ENCODE results near the gene NPW. TPM values are rescaled to one million over a fixed set of nuclear protein-coding genes. Genes with fewer than 3 reads are reported as not detected.

Gene NPW
- total and polyA plus RNA-seq, 3 donors from 2014 or later: 3.9 to 8.2 (median 7.3) TPM

DNA sequence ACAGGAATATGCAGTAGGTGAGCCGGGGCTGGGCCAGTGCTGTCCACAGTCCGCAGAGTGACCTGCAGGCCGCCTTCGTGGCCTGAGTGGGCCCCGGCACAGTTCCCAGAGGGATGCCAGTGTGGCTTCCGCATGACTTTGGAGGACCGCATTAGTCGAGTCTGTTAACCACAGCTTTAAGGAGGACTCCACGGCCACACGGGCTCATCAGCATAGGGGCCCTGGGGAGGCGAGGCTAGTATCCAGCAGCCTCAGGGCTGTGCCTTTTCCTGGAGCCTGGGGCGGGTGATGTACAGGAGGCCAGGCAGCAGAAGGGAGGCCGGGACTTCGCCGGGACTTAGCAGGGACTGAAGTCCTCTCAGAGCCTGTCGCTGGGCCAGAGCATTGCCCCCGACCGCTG is 41.4 kb downstream of the NPW start:
- 93 to 94% methylated on average over 3 to 18 of the region's 18 CpGs for WGBS, 2 donors
- intact Hi-C loops (cut with DNase I; ENCODE audit: low total_unique reads): no loop called here
- no peak for DNase-seq
- Histone ChIP-seq H3K4me1 (no peaks in the 10 kb centered on the region), H3K27me3 (no peaks in the 10 kb centered on the region), H3K9me3 (no peaks in the 10 kb centered on the region), H3K27ac (no peak overlapping the region), H3K36me3 (ENCODE audit: low read depth, missing control alignments) (no peaks in the 10 kb centered on the region), H3K4me3 (no peak overlapping the region)
- TF ChIP-seq POLR2A (IDR thresholded peaks at IDR 0.05) (no peak), CTCF (IDR thresholded peaks at IDR 0.05) (no peak)

DNA sequence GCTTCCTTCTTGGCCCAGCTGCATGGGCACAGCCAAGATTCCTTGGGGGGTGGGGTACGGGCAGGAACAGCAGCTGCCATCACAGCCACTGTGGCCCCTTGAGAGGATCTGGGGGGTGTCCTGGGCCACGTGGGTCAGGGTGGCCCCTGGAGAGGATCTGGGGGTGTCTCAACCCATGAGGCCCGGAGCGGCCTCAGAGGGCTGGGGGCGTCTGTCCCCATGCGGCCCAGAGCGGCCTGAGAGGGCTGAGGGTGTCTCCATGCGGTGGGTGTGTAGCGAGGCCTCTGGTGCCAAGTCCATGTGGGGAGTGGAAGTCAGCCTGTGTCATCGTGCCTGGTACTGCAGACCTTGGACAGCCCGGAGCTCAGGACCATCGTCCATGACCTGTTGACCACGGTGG is 41.9 kb downstream of the NPW start:
- H3K36me3 ChIP-seq (ENCODE audit: low read depth, missing control alignments): no peaks in the 10 kb centered on the region
- TF ChIP-seq CTCF (IDR thresholded peaks at IDR 0.05) (no peak), POLR2A (IDR thresholded peaks at IDR 0.05) (no peak)
- intact Hi-C loops (cut with DNase I; ENCODE audit: low total_unique reads): no loop called here
- no peaks in the 10 kb centered on the region for H3K27me3 ChIP-seq
- H3K9me3 ChIP-seq: no peaks in the 10 kb centered on the region
- H3K4me1 ChIP-seq: no peaks in the 10 kb centered on the region
- no peak for DNase-seq
- H3K27ac ChIP-seq: no peak overlapping the region
- no peak overlapping the region for H3K4me3 ChIP-seq
- WGBS, 2 donors: 88 to 100% methylated on average over 3 to 13 of the region's 13 CpGs

- H3K36me3 ChIP-seq (ENCODE audit: low read depth, missing control alignments): no peaks in the 10 kb centered on the region
- H3K4me3 ChIP-seq: no peak overlapping the region
- intact Hi-C loops (cut with DNase I; ENCODE audit: low total_unique reads): no loop called here
- no peaks in the 10 kb centered on the region for H3K27me3 ChIP-seq
- 87 to 94% methylated on average over 12 to 28 of the region's 28 CpGs for WGBS, 2 donors
- H3K4me1 ChIP-seq: no peaks in the 10 kb centered on the region
- H3K27ac ChIP-seq: no peak overlapping the region
- no peaks in the 10 kb centered on the region for H3K9me3 ChIP-seq
- no peak for DNase-seq
- TF ChIP-seq POLR2A (IDR thresholded peaks at IDR 0.05) (no peak), CTCF (IDR thresholded peaks at IDR 0.05) (no peak)
Measured at GRCh38 chr16:2062801-2063200, 43.2 kb downstream of the NPW start.

GRCh38 chr16:2063861-2064260 is 44.3 kb downstream of the NPW start:
- Histone ChIP-seq H3K27ac (no peak overlapping the region), H3K4me3 (no peak overlapping the region), H3K36me3 (ENCODE audit: low read depth, missing control alignments) (no peaks in the 10 kb centered on the region), H3K27me3 (no peaks in the 10 kb centered on the region), H3K4me1 (no peaks in the 10 kb centered on the region), H3K9me3 (no peaks in the 10 kb centered on the region)
- DNase-seq: no peak
- WGBS, 2 donors: 95 to 96% methylated on average over 9 to 25 of the region's 25 CpGs
- TF ChIP-seq POLR2A (IDR thresholded peaks at IDR 0.05) (no peak), CTCF (IDR thresholded peaks at IDR 0.05) (no peak)
- intact Hi-C loops (cut with DNase I; ENCODE audit: low total_unique reads): no loop called here

DNA sequence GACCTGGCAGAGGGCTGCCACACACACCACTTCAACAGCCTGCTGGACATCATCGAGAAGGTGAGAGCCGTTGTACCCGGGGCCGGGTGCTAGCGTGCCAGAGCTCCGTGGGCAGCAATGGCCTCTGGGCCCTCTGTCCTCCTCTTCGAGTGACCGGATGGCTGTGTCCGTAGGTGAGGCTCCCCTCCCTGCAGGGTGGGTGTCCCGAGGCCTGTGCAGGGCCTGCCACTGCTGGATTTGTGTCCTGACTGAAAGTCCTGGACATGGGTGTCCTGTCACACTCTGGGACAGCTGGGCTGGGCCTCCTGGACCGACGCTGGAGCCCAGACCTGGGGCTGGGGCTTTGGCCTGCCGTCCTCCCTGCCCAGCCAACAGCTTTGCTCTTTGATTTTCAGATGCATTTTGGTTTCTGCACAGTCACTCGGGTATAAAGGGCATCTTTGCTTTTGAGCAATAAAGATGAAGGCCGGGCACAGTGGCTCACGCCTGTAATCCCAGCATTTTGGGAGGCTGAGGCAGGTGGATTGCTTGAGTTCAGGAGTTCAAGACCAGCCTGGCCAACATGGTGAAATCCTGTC is 44.9 kb downstream of the NPW start:
- no peak overlapping the region for H3K27ac ChIP-seq
- H3K9me3 ChIP-seq: no peaks in the 10 kb centered on the region
- TF ChIP-seq CTCF (IDR thresholded peaks at IDR 0.05) (no peak), POLR2A (IDR thresholded peaks at IDR 0.05) (no peak)
- no peaks in the 10 kb centered on the region for H3K4me1 ChIP-seq
- no peaks in the 10 kb centered on the region for H3K27me3 ChIP-seq
- whole genome bisulfite sequencing, 2 donors: 88 to 91% methylated on average over 4 to 16 of the region's 16 CpGs
- no peak overlapping the region for H3K4me3 ChIP-seq
- intact Hi-C loops (cut with DNase I; ENCODE audit: low total_unique reads): no loop called here
- DNase-seq: no peak
- H3K36me3 ChIP-seq (ENCODE audit: low read depth, missing control alignments): no peaks in the 10 kb centered on the region
